ENCODE results near the gene SOWAHC.

DNA sequence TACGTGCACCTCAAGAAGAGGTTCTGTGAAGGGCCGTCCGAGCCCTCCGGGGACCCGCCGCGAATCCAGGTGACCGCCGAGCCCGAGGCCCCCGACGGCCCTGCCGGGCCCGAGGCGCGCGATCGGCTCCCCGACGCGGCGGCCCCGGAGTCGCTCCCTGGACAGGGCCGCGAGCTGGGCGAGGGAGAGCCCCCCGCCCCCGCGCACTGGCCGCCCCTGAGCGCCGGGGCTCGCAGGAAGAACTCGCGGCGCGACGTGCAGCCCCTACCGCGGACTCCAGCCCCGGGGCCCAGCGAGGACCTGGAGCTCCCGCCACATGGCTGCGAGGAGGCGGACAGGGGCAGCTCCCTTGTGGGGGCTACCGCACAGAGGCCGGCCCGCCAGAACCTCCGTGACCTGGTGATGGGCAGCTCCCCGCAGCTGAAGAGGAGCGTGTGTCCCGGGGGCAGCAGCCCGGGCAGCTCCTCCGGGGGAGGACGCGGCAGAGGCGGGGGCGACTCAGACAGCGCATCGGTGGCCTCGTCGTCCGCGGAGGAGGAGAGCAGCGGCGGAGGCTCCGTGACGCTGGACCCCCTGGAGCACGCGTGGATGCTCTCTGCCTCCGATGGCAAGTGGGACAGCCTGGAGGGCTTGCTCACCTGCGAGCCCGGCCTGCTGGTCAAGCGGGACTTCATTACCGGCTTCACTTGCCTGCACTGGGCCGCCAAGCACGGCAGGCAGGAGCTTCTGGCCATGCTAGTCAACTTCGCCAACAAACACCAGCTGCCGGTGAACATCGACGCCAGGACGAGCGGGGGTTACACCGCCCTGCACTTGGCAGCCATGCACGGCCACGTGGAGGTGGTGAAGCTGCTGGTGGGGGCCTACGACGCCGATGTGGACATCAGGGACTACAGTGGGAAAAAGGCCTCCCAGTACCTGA, 812 bp downstream of the SOWAHC start:
- TF ChIP-seq, protein P1, sequence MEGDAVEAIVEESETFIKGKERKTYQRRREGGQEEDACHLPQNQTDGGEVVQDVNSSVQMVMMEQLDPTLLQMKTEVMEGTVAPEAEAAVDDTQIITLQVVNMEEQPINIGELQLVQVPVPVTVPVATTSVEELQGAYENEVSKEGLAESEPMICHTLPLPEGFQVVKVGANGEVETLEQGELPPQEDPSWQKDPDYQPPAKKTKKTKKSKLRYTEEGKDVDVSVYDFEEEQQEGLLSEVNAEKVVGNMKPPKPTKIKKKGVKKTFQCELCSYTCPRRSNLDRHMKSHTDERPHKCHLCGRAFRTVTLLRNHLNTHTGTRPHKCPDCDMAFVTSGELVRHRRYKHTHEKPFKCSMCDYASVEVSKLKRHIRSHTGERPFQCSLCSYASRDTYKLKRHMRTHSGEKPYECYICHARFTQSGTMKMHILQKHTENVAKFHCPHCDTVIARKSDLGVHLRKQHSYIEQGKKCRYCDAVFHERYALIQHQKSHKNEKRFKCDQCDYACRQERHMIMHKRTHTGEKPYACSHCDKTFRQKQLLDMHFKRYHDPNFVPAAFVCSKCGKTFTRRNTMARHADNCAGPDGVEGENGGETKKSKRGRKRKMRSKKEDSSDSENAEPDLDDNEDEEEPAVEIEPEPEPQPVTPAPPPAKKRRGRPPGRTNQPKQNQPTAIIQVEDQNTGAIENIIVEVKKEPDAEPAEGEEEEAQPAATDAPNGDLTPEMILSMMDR (IDR thresholded peaks at IDR 0.05): no peak
- TF ChIP-seq EP300 (IDR thresholded peaks at IDR 0.05) (no peak), POLR2A (IDR thresholded peaks at IDR 0.05) (no peak)

All from ovary (tissue), 3 donors.